GM12891 (cell line): ENCODE data around the gene HSD17B13.
"Not testable (repeated sequence)": the region's sequence is repeated elsewhere in the genome, so short reads cannot be mapped to it uniquely, and the experiment has no call there.

ENCODE experiments used
- POLR2A ChIP-seq: IDR thresholded peaks from 2 replicates; pipeline ENCODE4 v1.6.1; 2011; ENCODE audit warnings: low read depth, low read length, control low read depth
- TAF1 ChIP-seq: IDR thresholded peaks from 2 replicates; pipeline ENCODE4 v1.6.1; 2011; ENCODE audit warnings: low read depth, low read length, control low read depth

- not testable (repeated sequence) for TF ChIP-seq POLR2A, TAF1
These were observed 28.8 kb downstream of the HSD17B13 start for GRCh38 chr4:87293889-87294288.
